Neural progenitor cell (in vitro differentiated cells): ENCODE data around the gene DLG2. TPM values are rescaled to one million over a fixed set of nuclear protein-coding genes. Genes with fewer than 3 reads are reported as not detected.

ENCODE experiments used
- DNase-seq: peaks from one replicate; pipeline ENCODE4 v3.0.0-alpha.2; 2016; ENCODE audit warnings: low spot score
- H2AFZ ChIP-seq: fragments of 200-600 bp; sonication (generic); replicated peaks from 2 replicates; pipeline ENCODE4 v1.6.1; 2016; ENCODE audit warnings: antibody characterized with exemption
- H3F3A ChIP-seq: fragments of 200-600 bp; sonication (generic); 2 replicates; pipeline ENCODE4 v1.6.1; 2016; ENCODE audit warnings: antibody characterized with exemption, low read depth
- H3K27ac ChIP-seq: fragments of 200-600 bp; sonication (generic); 2 replicates; pipeline ENCODE4 v1.5.1; 2016; ENCODE audit warnings: mild to moderate bottlenecking
- H3K27me3 ChIP-seq: fragments of 200-600 bp; sonication (generic); 2 replicates; pipeline ENCODE4 v1.6.1; 2016; ENCODE audit warnings: mild to moderate bottlenecking, moderate library complexity
- H3K36me3 ChIP-seq: fragments of 200-600 bp; sonication (generic); 2 replicates; pipeline ENCODE4 v1.5.1; 2016
- H3K4me1 ChIP-seq: fragments of 200-600 bp; sonication (generic); 2 replicates; pipeline ENCODE4 v1.6.1; 2016; ENCODE audit warnings: mixed run types
- H3K4me2 ChIP-seq: fragments of 200-600 bp; sonication (generic); 2 replicates; pipeline ENCODE4 v1.6.1; 2016
- H3K4me3 ChIP-seq: fragments of 200-600 bp; sonication (generic); 2 replicates; pipeline ENCODE4 v1.5.1; 2016
- H3K79me2 ChIP-seq: fragments of 200-600 bp; sonication (generic); 2 replicates; pipeline ENCODE4 v1.6.1; 2016; ENCODE audit warnings: low read depth
- H3K9ac ChIP-seq: fragments of 200-600 bp; sonication (generic); 2 replicates; pipeline ENCODE4 v1.6.1; 2016
- H3K9me3 ChIP-seq: fragments of 200-600 bp; sonication (generic); 2 replicates; pipeline ENCODE4 v1.5.1; 2016; ENCODE audit warnings: low read depth
- H4K20me1 ChIP-seq: fragments of 200-600 bp; sonication (generic); 2 replicates; pipeline ENCODE4 v1.6.1; 2016; ENCODE audit warnings: low read depth
- H3K27ac Mint-ChIP-seq: 3 replicates; pipeline ENCODE4 v1.8.0; 2021; ENCODE audit warnings: mixed read lengths
- H3K27me3 Mint-ChIP-seq: 2 replicates; pipeline ENCODE4 v1.8.0; 2022; ENCODE audit warnings: low read depth, mild to moderate bottlenecking, inconsistent platforms, moderate library complexity, mixed read lengths; ENCODE audit not compliant: insufficient read depth
- H3K36me3 Mint-ChIP-seq: 3 replicates; pipeline ENCODE4 v1.8.0; 2021; ENCODE audit warnings: mixed read lengths
- H3K4me1 Mint-ChIP-seq: 3 replicates; pipeline ENCODE4 v1.8.0; 2021; ENCODE audit warnings: mixed read lengths
- H3K4me3 Mint-ChIP-seq: 3 replicates; pipeline ENCODE4 v1.8.0; 2021; ENCODE audit warnings: mild to moderate bottlenecking, moderate library complexity, mixed read lengths
- H3K9me3 Mint-ChIP-seq: 3 replicates; pipeline ENCODE4 v1.8.0; 2020; ENCODE audit warnings: mixed read lengths
- EZH2 ChIP-seq: fragments of 200-600 bp; sonication (generic); IDR thresholded peaks from 2 replicates; pipeline ENCODE4 v1.6.1; 2017; ENCODE audit warnings: antibody characterized with exemption, mild to moderate bottlenecking, moderate library complexity
- EZH2phosphoT487 ChIP-seq: fragments of 200-600 bp; sonication (generic); IDR thresholded peaks from 2 replicates; pipeline ENCODE4 v1.6.1; 2017; ENCODE audit warnings: antibody characterized with exemption
- total RNA-seq: library from RNA; depleted of rRNA; stranded (reverse); fragments of >200 nt; gene quantifications from 2 replicates; pipeline ENCODE4 v1.2.3, GENCODE V29; 2015; ENCODE audit warnings: low replicate concordance
- TF ChIP-seq, protein P1 (sequence below): fragments of 200-600 bp; sonication (generic); IDR thresholded peaks from 2 replicates; pipeline ENCODE4 v1.5.1; 2017; ENCODE audit warnings: antibody characterized with exemption, mild to moderate bottlenecking

DLG2 gene
- total RNA-seq, 1 donor from 2014 or later, result 7.5 TPM

DNA sequence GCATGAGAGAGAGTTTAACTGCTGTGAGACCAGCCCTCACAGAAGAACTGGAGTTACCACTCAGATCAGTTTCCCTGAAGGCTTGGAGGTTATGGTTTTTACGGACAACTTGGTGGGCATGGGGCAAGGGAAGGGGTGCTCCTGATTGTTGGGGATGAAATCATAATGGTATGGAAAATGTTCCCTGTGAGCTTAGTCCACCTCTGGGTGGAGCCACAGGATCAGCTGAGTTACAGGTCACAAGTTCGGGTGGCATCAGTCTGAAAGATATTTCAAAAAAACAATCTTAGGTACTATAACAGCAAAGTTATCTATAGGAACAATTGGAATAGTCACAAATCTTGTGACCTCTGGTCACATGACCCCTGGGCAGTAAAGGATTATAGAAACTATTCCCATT lies 162.9 kb downstream of the DLG2 start:
- Histone ChIP-seq H3F3A (no peaks in the 10 kb centered on the region), H3K36me3 (no peaks in the 10 kb centered on the region), H3K79me2 (no peaks in the 10 kb centered on the region), H3K27me3 (no peaks in the 10 kb centered on the region), H3K9me3 (no peaks in the 10 kb centered on the region), H3K27ac (no peak overlapping the region), H3K9ac (no peak overlapping the region), H3K4me1 (no peaks in the 10 kb centered on the region), H3K4me2 (no peak overlapping the region), H4K20me1 (no peaks in the 10 kb centered on the region), H2AFZ (no peak overlapping the region), H3K4me3 (no peak overlapping the region)
- Mint-ChIP-seq H3K9me3 (no peaks in the 10 kb centered on the region), H3K27ac (no peak overlapping the region), H3K36me3 (no peaks in the 10 kb centered on the region), H3K4me1 (no peaks in the 10 kb centered on the region), H3K4me3 (no peak overlapping the region), H3K27me3 (no peaks in the 10 kb centered on the region)
- DNase-seq, result peak; percentile 8
- TF ChIP-seq EZH2, result no peak
- TF ChIP-seq, protein P1, sequence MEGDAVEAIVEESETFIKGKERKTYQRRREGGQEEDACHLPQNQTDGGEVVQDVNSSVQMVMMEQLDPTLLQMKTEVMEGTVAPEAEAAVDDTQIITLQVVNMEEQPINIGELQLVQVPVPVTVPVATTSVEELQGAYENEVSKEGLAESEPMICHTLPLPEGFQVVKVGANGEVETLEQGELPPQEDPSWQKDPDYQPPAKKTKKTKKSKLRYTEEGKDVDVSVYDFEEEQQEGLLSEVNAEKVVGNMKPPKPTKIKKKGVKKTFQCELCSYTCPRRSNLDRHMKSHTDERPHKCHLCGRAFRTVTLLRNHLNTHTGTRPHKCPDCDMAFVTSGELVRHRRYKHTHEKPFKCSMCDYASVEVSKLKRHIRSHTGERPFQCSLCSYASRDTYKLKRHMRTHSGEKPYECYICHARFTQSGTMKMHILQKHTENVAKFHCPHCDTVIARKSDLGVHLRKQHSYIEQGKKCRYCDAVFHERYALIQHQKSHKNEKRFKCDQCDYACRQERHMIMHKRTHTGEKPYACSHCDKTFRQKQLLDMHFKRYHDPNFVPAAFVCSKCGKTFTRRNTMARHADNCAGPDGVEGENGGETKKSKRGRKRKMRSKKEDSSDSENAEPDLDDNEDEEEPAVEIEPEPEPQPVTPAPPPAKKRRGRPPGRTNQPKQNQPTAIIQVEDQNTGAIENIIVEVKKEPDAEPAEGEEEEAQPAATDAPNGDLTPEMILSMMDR, result peak; percentile 36

DNA sequence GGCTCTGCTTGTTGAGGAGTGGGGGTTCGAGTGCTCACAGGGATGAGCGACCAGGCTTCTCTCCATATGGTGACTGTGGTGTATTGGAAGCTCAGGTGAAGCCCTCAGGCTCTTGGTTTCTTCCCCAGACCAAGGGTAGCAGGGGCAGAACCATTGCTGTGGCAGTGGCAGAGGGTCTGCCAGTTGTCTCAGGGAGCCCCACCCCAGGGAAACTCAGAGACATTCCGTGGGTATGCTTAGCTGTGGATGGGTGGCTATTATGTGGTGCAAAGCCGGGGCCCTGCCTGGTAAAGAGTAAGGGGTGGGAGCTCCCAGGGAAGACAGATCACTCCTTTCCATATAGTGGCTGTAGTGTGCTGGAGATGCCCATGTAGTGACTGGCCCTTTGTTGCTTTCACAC lies 167.8 kb downstream of the DLG2 start:
- Histone ChIP-seq H3F3A (no peaks in the 10 kb centered on the region), H3K9ac (no peak overlapping the region), H3K27me3 (no peaks in the 10 kb centered on the region), H4K20me1 (no peaks in the 10 kb centered on the region), H3K4me3 (no peak overlapping the region), H3K4me2 (no peak overlapping the region), H3K36me3 (no peaks in the 10 kb centered on the region), H2AFZ (no peak overlapping the region), H3K79me2 (no peaks in the 10 kb centered on the region), H3K9me3 (no peaks in the 10 kb centered on the region), H3K4me1 (no peaks in the 10 kb centered on the region), H3K27ac (no peak overlapping the region)
- Mint-ChIP-seq H3K4me3 (no peak overlapping the region), H3K27ac (no peak overlapping the region), H3K27me3 (no peaks in the 10 kb centered on the region), H3K36me3 (no peaks in the 10 kb centered on the region), H3K9me3 (peaks cover 6% of the 10 kb centered on the region), H3K4me1 (no peaks in the 10 kb centered on the region)
- TF ChIP-seq, protein P1, result no peak
- TF ChIP-seq EZH2 (no peak), EZH2phosphoT487 (no peak)
- DNase-seq, result no peak

DNA sequence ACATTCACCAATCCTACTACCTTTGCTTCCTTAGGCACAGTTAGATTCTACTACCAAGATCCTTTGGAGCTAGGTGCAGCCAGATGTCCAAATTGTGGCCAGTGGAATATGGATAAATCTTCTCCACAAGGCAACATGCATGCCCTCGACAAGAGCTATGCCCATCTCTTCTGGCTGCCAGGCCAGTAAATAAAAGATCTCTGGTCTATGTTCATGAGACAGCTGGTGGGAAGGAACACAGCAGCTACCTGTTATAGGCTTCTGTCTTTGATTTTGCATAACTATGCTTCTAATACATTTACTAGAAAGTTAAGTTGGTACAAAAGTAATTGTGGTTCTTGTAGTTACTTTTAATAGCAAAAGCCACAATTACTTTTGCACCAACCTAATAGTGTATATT lies 182.7 kb downstream of the DLG2 start:
- H3F3A ChIP-seq, result no peaks in the 10 kb centered on the region
- no peak overlapping the region for H3K9ac ChIP-seq
- no peaks in the 10 kb centered on the region for H3K27me3 Mint-ChIP-seq
- no peak overlapping the region for H3K4me2 ChIP-seq
- H3K9me3 ChIP-seq, result no peaks in the 10 kb centered on the region
- H3K9me3 Mint-ChIP-seq, result no peaks in the 10 kb centered on the region
- H3K4me1 ChIP-seq, result no peaks in the 10 kb centered on the region
- H3K4me3 Mint-ChIP-seq, result no peak overlapping the region
- no peak overlapping the region for H2AFZ ChIP-seq
- H3K27ac ChIP-seq, result no peak overlapping the region
- H3K79me2 ChIP-seq, result no peaks in the 10 kb centered on the region
- no peaks in the 10 kb centered on the region for H3K4me1 Mint-ChIP-seq
- DNase-seq, result no peak
- H3K4me3 ChIP-seq, result no peak overlapping the region
- H4K20me1 ChIP-seq, result no peaks in the 10 kb centered on the region
- H3K27me3 ChIP-seq, result no peaks in the 10 kb centered on the region
- no peaks in the 10 kb centered on the region for H3K36me3 Mint-ChIP-seq
- H3K27ac Mint-ChIP-seq, result no peak overlapping the region
- H3K36me3 ChIP-seq, result no peaks in the 10 kb centered on the region
- no peak for TF ChIP-seq EZH2phosphoT487
- TF ChIP-seq EZH2, result no peak

DNA sequence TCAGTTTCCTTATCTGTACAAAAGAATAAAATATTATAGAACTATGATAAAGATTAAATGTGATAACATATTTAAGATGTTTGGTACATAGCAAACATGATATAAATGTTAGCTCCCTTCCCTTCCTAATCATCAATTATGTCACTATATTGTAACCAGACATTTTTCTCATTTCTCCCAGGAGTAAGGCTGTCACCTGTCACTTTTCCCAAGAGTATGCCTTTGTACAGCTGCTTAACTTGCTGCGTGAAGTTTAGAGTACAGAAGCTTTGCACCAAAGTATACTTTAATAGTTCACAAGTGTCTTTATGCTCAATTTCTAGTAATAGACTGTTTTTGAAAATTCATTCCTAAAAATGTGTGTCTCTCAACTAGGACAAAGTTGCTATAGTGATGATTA lies 186.9 kb downstream of the DLG2 start:
- H3K9me3 Mint-ChIP-seq, result peaks cover 10% of the 10 kb centered on the region
- no peaks in the 10 kb centered on the region for H3K79me2 ChIP-seq
- TF ChIP-seq, protein P1, result no peak
- TF ChIP-seq EZH2 (no peak), EZH2phosphoT487 (no peak)
- H3K4me3 Mint-ChIP-seq, result no peak overlapping the region
- H3K4me1 ChIP-seq, result no peaks in the 10 kb centered on the region
- H3K9me3 ChIP-seq, result no peaks in the 10 kb centered on the region
- H3K27ac ChIP-seq, result no peak overlapping the region
- H3K9ac ChIP-seq, result no peak overlapping the region
- H3K4me1 Mint-ChIP-seq, result no peaks in the 10 kb centered on the region
- H2AFZ ChIP-seq, result no peak overlapping the region
- H3K4me2 ChIP-seq, result no peak overlapping the region
- no peaks in the 10 kb centered on the region for H3K27me3 Mint-ChIP-seq
- no peaks in the 10 kb centered on the region for H3K27me3 ChIP-seq
- no peaks in the 10 kb centered on the region for H3K36me3 Mint-ChIP-seq
- no peak overlapping the region for H3K4me3 ChIP-seq
- no peaks in the 10 kb centered on the region for H3F3A ChIP-seq
- no peak for DNase-seq
- H4K20me1 ChIP-seq, result no peaks in the 10 kb centered on the region
- no peaks in the 10 kb centered on the region for H3K36me3 ChIP-seq
- no peak overlapping the region for H3K27ac Mint-ChIP-seq
